Lung (tissue), 12 donors: Measurements from ENCODE around the gene EOLA1. TPM values are rescaled to one million over a fixed set of nuclear protein-coding genes. Genes with fewer than 3 reads are reported as not detected.
"Not testable (repeated sequence)": the region's sequence is repeated elsewhere in the genome, so short reads cannot be mapped to it uniquely, and the experiment has no call there.

ENCODE experiments used
- ATAC-seq: fragments of 200-7000 bp; cut with Tn5 transposase; one replicate; pipeline ENCODE4 v1.9.1; 2020; ENCODE audit warnings: moderate number of reproducible peaks; ENCODE audit not compliant: insufficient read depth, low FRiP score
- DNase-seq, 3 donors: peaks; one replicate each; pipeline ENCODE4 v3.0.0-alpha.2; 2013 to 2017
- H3K27ac ChIP-seq, 2 donors: one replicate each; pipeline ENCODE4 v1.5.1; 2013; ENCODE audit warnings: mild to moderate bottlenecking in 2 of 2, moderate library complexity in 2 of 2, control low read depth in 1 of 2, inconsistent platforms in 1 of 2, low read depth in 1 of 2, low read length in 1 of 2
- H3K27me3 ChIP-seq, 3 donors: one replicate each; pipeline ENCODE4 v1.5.1; 2013; ENCODE audit warnings: low read length in 2 of 3; ENCODE audit not compliant: control insufficient read depth in 3 of 3, insufficient read depth in 3 of 3
- H3K36me3 ChIP-seq, 4 donors: one replicate each; pipeline ENCODE4 v1.5.1; 2013; ENCODE audit warnings: low read length in 4 of 4, mild to moderate bottlenecking in 1 of 4, moderate library complexity in 1 of 4; ENCODE audit not compliant: control insufficient read depth in 4 of 4, insufficient read depth in 4 of 4
- H3K4me1 ChIP-seq, 5 donors: one replicate each; pipeline ENCODE4 v1.5.1; 2013; ENCODE audit warnings: low read length in 5 of 5, mild to moderate bottlenecking in 2 of 5, moderate library complexity in 1 of 5; ENCODE audit not compliant: control insufficient read depth in 5 of 5, insufficient read depth in 5 of 5
- H3K4me3 ChIP-seq: one replicate; pipeline ENCODE4 v1.5.1; 2013; ENCODE audit warnings: mild to moderate bottlenecking, control low read depth, moderate library complexity
- H3K9ac ChIP-seq, 2 donors: one replicate each; pipeline ENCODE4 v1.5.1; 2013; ENCODE audit warnings: low read length in 2 of 2, control low read depth in 1 of 2; ENCODE audit not compliant: insufficient read depth in 1 of 2
- H3K9me3 ChIP-seq, 4 donors: one replicate each; pipeline ENCODE4 v1.5.1; 2013; ENCODE audit warnings: low read length in 3 of 4, mild to moderate bottlenecking in 1 of 4, moderate library complexity in 1 of 4; ENCODE audit not compliant: control insufficient read depth in 4 of 4, insufficient read depth in 3 of 4
- WGBS, 2 donors: extraction: QIAGEN DNeasy Blood & Tissue Kit; methylation state at CpG; one replicate each; pipeline ENCODE4 v1.1.7; 2013; 5-methylcytosine and 5-hydroxymethylcytosine counted together
- polyA plus RNA-seq, 2 donors: library from polyadenylated mRNA; stranded (reverse); fragments of 200-250 nt; gene quantifications; one replicate each; pipeline ENCODE4 v1.2.1, GENCODE V29; 2013
- total RNA-seq, 2 donors: library from RNA; depleted of rRNA in 1 of 2; stranded (reverse); fragments of >200 nt in 1 of 2; gene quantifications; one replicate each; pipeline ENCODE4 v1.2.1, GENCODE V29; 2014 to 2021
- TF ChIP-seq, protein P1 (sequence below): IDR thresholded peaks from 2 replicates; pipeline ENCODE4 v1.5.1; 2012; ENCODE audit warnings: mild to moderate bottlenecking; ENCODE audit errors: control extremely low read depth, extremely low read depth
- donor health status: control.
- donor health status: control.
- donor health status: Bipolar disorder and iron deficiency.
- donor health status: healthy.
- donor health status: DM: yes; HTN: yes; CAD: no.

EOLA1 gene
- total and polyA plus RNA-seq, 4 donors: 11.5 to 19.9 (median 18.5) TPM

DNA sequence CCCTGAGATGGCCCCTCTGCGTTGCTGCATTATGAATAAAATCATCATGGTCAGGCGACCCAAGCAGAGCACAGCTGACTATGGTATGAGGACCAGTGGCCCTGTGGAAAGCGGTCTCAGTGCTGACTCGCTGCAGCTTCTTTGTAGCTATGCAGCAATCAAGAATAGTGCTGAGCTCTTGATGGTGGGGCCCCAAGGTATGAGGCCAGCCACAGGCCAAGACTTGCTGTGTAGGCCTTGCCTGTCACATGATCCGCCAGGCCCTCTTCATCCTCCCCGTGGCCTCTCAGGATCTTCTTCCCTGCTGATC lies 11.1 kb downstream of the EOLA1 start:
- not testable (repeated sequence) for H3K4me3 ChIP-seq, ATAC-seq, H3K27me3 ChIP-seq, H3K27ac ChIP-seq, DNase-seq, H3K4me1 ChIP-seq, H3K9ac ChIP-seq, H3K9me3 ChIP-seq, H3K36me3 ChIP-seq
- 87% methylated on average over 2 of the region's 6 CpGs; no CpG with 5 or more reads in 1 of the 2 donors for WGBS, 2 donors

- not testable (repeated sequence) for H3K4me1 ChIP-seq, DNase-seq, H3K9me3 ChIP-seq, H3K4me3 ChIP-seq, H3K27me3 ChIP-seq, H3K36me3 ChIP-seq, H3K9ac ChIP-seq, ATAC-seq, H3K27ac ChIP-seq
- no CpG with 5 or more reads among the region's 4 CpGs for WGBS, 2 donors
These were observed 14.4 kb downstream of the EOLA1 start for GRCh38 chrX:149555251-149555650.

GRCh38 chrX:149563359-149563758 lies 22.5 kb downstream of the EOLA1 start:
- Histone ChIP-seq H3K9me3 (no peaks in the 10 kb centered on the region), H3K9ac (no peak overlapping the region), H3K27ac (no peak overlapping the region), H3K27me3 (peaks cover 0 to 3% (median 0%) of the 10 kb centered on the region in 3 donors), H3K4me3 (no peak overlapping the region), H3K36me3 (no peaks in the 10 kb centered on the region), H3K4me1 (no peaks in the 10 kb centered on the region)
- TF ChIP-seq, protein P1, sequence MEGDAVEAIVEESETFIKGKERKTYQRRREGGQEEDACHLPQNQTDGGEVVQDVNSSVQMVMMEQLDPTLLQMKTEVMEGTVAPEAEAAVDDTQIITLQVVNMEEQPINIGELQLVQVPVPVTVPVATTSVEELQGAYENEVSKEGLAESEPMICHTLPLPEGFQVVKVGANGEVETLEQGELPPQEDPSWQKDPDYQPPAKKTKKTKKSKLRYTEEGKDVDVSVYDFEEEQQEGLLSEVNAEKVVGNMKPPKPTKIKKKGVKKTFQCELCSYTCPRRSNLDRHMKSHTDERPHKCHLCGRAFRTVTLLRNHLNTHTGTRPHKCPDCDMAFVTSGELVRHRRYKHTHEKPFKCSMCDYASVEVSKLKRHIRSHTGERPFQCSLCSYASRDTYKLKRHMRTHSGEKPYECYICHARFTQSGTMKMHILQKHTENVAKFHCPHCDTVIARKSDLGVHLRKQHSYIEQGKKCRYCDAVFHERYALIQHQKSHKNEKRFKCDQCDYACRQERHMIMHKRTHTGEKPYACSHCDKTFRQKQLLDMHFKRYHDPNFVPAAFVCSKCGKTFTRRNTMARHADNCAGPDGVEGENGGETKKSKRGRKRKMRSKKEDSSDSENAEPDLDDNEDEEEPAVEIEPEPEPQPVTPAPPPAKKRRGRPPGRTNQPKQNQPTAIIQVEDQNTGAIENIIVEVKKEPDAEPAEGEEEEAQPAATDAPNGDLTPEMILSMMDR: no peak
- ATAC-seq: no peak
- 86% methylated on average over 4 of the region's 4 CpGs; no CpG with 5 or more reads in 1 of the 2 donors for WGBS, 2 donors
- no peak for DNase-seq

DNA sequence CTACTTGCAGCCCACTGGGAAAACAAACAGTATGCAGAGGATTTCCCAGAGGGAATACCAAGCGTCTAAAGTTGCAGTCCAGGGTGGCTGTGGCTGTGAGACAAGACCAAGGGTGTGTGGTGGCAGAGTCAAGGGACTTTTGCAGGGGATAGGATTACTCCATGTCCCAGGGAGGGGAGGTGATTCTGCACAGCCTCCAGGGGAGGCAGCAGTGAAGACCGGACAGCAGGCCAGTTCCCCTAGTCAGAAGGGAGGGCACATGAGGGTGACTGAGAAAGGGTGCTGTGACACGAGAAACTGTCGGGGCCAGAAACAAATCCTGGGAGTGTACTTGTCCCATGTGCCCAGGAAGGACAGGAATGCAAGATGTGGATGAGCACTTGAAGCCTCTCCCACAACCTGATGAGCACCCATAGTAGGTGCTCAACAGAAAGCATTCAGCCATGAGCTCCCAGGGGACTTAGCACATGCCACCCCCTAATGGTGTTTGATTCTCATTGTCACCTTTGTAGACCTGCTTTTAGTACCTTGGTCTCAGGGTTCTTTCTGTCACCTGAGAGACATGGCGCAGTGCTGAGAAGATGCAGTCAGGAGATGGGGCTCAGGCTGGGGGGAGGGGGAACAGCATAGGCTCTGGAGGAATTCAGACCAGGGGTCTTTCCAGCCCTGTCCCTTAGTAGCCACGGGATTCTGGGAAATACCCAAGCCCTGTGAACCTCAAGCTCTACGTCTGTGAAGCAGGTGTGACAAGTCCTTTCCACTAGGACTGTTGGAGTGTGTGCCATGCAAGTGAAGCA lies 27.0 kb downstream of the EOLA1 start:
- TF ChIP-seq, protein P1: no peak
- WGBS, 2 donors: 77% methylated on average over 7 of the region's 7 CpGs; no CpG with 5 or more reads in 1 of the 2 donors
- no peak overlapping the region for H3K4me3 ChIP-seq
- no peaks in the 10 kb centered on the region for H3K4me1 ChIP-seq
- no peak overlapping the region for H3K27ac ChIP-seq
- peaks cover 0 to 3% (median 2%) of the 10 kb centered on the region in 3 donors for H3K27me3 ChIP-seq
- H3K36me3 ChIP-seq: no peaks in the 10 kb centered on the region
- ATAC-seq (no peak), DNase-seq (no peak)
- H3K9ac ChIP-seq: no peak overlapping the region
- H3K9me3 ChIP-seq: no peaks in the 10 kb centered on the region
